MV-4-11 (cell line): Measurements from ENCODE around the gene BATF2.

Experiments used
- DNase-seq: peaks from one replicate; lab custom pipeline; 2025; lab: John Stamatoyannopoulos, UW

The BATF2 gene

GRCh38 chr11:64963072-64963631 is 33.6 kb downstream of the BATF2 start:
- no peak for DNase-seq

GRCh38 chr11:64960719-64961118 is 36.1 kb downstream of the BATF2 start:
- no peak for DNase-seq

- DNase-seq: no peak
Observed at GRCh38 chr11:64959498-64959897, 37.3 kb downstream of the BATF2 start.

DNA sequence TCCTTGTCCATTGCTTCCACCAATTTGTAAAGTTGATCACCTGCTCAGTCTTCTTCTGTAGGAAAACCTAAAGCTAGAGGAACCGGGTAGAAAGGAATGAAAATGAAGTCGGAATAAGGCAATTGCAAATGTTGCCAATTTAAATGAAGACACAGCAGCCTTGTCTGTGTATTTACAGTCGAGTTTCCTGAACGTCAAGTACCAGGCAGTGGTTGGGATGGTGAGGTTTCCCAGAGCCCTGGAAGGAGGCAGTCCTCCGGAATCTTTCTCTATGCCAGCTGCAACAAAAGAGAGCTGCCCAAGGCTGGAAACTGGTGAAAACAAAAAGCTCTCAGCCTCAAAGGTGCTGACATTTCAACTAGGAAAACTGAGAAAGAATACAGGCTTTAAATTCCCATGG is 42.6 kb downstream of the BATF2 start:
- no peak for DNase-seq

DNA sequence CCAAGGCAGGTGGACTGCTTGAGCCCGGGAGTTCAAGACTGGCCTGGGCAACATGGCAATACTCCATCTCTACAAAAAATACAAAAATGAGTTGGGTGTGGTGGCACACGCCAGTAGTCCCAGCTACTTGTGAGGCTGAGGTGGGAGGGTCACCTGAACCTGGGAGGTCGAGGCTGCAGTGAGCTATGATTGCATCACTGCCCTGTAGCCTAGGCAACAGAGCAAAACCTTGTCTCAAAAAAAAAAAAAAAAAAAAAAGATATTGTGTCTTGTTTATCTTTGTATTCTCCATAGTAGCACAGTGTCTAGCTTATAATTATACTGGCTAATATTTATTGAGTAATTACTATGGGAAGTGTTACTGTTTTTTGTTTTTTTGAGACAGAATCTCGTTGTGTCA is 45.2 kb downstream of the BATF2 start:
- DNase-seq: no peak

DNA sequence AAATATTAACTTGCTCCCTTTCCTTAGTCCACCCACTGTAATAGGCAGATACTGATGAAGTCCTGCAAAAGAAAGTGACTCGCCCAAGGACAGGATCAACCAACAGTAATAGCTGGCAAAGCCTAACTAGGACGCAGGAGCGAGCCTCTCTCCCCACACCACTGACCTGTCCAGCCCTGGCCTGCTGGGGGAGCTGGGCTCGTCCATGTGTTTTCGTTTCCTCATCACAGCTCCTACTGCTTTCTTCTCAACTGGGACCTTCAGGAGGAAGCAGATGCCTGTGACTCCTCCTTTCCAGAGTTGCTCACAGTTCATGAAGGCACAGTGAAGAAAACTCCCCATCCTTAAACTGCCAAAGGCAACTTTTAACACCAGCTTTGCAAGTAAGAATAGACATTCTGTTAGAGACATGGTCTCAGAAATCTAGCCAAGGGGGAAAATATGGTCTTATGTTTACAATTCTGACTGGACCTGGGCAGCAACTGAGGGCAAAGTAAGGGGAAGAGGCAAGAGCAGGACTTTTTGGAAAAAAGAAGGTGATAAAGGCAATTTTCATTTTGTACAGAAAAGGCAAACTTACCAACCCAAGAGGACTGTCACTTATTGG is 49.5 kb downstream of the BATF2 start:
- DNase-seq: peak; percentile 3
